BJ (cell line): ENCODE measurements around the gene DSP. TPM values are rescaled to one million over a fixed set of nuclear protein-coding genes. Genes with fewer than 3 reads are reported as not detected.

ENCODE experiments used
- CTCF ChIA-PET: fragments of 350-600 bp; formaldehyde crosslinking; extraction: SDS; loops from one replicate; lab custom pipeline; 2021; ENCODE audit warnings: antibody characterized with exemption, inconsistent platforms; lab: Yijun Ruan, JAX
- POLR2A ChIA-PET: fragments of 300-600 bp; sonication (Branson Sonifier 250); formaldehyde crosslinking; extraction: SDS; loops from one replicate; lab custom pipeline; 2021; ENCODE audit warnings: antibody characterized with exemption; lab: Charles Lee
- DNase-seq: peaks from one replicate; pipeline ENCODE4 v3.0.0-alpha.2; 2011; ENCODE audit warnings: low read depth
- H3K27me3 ChIP-seq: 2 replicates; pipeline ENCODE4 v1.6.0; 2011; ENCODE audit warnings: low read length; ENCODE audit not compliant: control insufficient read depth, insufficient read depth
- H3K36me3 ChIP-seq: 2 replicates; pipeline ENCODE4 v1.5.1; 2011; ENCODE audit warnings: low read length; ENCODE audit not compliant: control insufficient read depth, insufficient read depth
- H3K4me3 ChIP-seq: 2 replicates; pipeline ENCODE4 v1.5.1; 2011; ENCODE audit warnings: low read depth, mild to moderate bottlenecking, control low read depth, low read length
- CTCF ChIP-seq: IDR thresholded peaks from 2 replicates; pipeline ENCODE4 v1.5.1; 2011; ENCODE audit warnings: low read depth, mild to moderate bottlenecking, control low read depth, inconsistent platforms, low read length, moderate library complexity; ENCODE audit not compliant: insufficient read depth
- polyA plus RNA-seq: library from polyadenylated mRNA; depleted of rRNA; stranded (reverse); fragments of >200 nt; gene quantifications from 2 replicates; pipeline ENCODE4 v1.2.3, GENCODE V29; 2011

Gene DSP
- polyA plus RNA-seq, 1 experiment, result 11.0 TPM

- ChIA-PET CTCF (no interaction called here), POLR2A (no interaction called here)
- Histone ChIP-seq H3K27me3 (no peaks in the 10 kb centered on the region), H3K4me3 (no peak overlapping the region), H3K36me3 (no peaks in the 10 kb centered on the region)
- DNase-seq, result no peak
- no peak for TF ChIP-seq CTCF
Measured at GRCh38 chr6:7526755-7527154, 14.7 kb upstream of the DSP start.

GRCh38 chr6:7528565-7528964 lies 12.9 kb upstream of the DSP start:
- CTCF ChIA-PET, result interaction anchor here (0.8 kb wide), 1 partner anchor 26 kb away, joined by 3 read pairs; no protein-coding TSS in a partner anchor
- Histone ChIP-seq H3K27me3 (no peaks in the 10 kb centered on the region), H3K4me3 (no peak overlapping the region), H3K36me3 (no peaks in the 10 kb centered on the region)
- DNase-seq, result peak; percentile 62
- TF ChIP-seq CTCF, result no peak
- POLR2A ChIA-PET, result no interaction called here

GRCh38 chr6:7529141-7529540 lies 12.3 kb upstream of the DSP start:
- no peak for DNase-seq
- POLR2A ChIA-PET, result no interaction called here
- CTCF ChIA-PET, result no interaction called here
- Histone ChIP-seq H3K27me3 (no peaks in the 10 kb centered on the region), H3K36me3 (no peaks in the 10 kb centered on the region), H3K4me3 (no peak overlapping the region)
- TF ChIP-seq CTCF, result no peak

GRCh38 chr6:7532232-7532631 lies 9.2 kb upstream of the DSP start:
- Histone ChIP-seq H3K36me3 (no peaks in the 10 kb centered on the region), H3K27me3 (no peaks in the 10 kb centered on the region), H3K4me3 (no peak overlapping the region)
- ChIA-PET CTCF (interaction anchor here (0.7 kb wide), 1 partner anchor 13 kb away, joined by 3 read pairs; no protein-coding TSS in a partner anchor), POLR2A (no interaction called here)
- no peak for TF ChIP-seq CTCF
- no peak for DNase-seq

- no peaks in the 10 kb centered on the region for H3K36me3 ChIP-seq
- no peaks in the 10 kb centered on the region for H3K27me3 ChIP-seq
- ChIA-PET CTCF (interaction anchor here (0.6 to 0.7 kb wide), 2 partner anchors 14 to 66 kb away, joined by 3 read pairs; no protein-coding TSS in a partner anchor), POLR2A (no interaction called here)
- TF ChIP-seq CTCF, result no peak
- no peak for DNase-seq
- H3K4me3 ChIP-seq, result no peak overlapping the region
Measured at GRCh38 chr6:7532821-7533220, 8.7 kb upstream of the DSP start.
